Testis (tissue), 3 donors: ENCODE results near the gene HMGN4. TPM values are rescaled to one million over a fixed set of nuclear protein-coding genes. Genes with fewer than 3 reads are reported as not detected.
A peak's percentile ranks its signal among the peaks of the same experiment; 100 is the strongest.

Experiments used
- DNase-seq: peaks from one replicate; pipeline ENCODE4 v3.0.0-alpha.2; 2019
- H3K27ac ChIP-seq, 2 donors: fragments of 200-600 bp; sonication (generic); one replicate each; pipeline ENCODE4 v1.5.1; 2019
- H3K27me3 ChIP-seq: fragments of 200-600 bp; sonication (generic); one replicate; pipeline ENCODE4 v1.5.1; 2019
- H3K36me3 ChIP-seq: fragments of 200-600 bp; sonication (generic); one replicate; pipeline ENCODE4 v1.5.1; 2017; ENCODE audit warnings: low read depth; ENCODE audit errors: missing control alignments
- H3K4me1 ChIP-seq: fragments of 200-600 bp; sonication (generic); one replicate; pipeline ENCODE4 v1.5.1; 2019
- H3K4me3 ChIP-seq, 2 donors: fragments of 200-600 bp; sonication (generic); one replicate each; pipeline ENCODE4 v1.5.1; 2017 to 2019
- H3K9me3 ChIP-seq: fragments of 200-600 bp; sonication (generic); one replicate; pipeline ENCODE4 v1.5.1; 2017
- CTCF ChIP-seq, 3 experiments: fragments of 450-650 bp in 2 of 3; fragments of 200-600 bp in 1 of 3; sonication (generic) in 1 of 3; IDR thresholded peaks; one replicate each; pipeline ENCODE4 v1.5.1; 2016 to 2019; ENCODE audit warnings: antibody characterized with exemption in 3 of 3, mild to moderate bottlenecking in 2 of 3, moderate library complexity in 1 of 3
- POLR2A ChIP-seq: fragments of 450-650 bp; IDR thresholded peaks from one replicate; pipeline ENCODE4 v1.6.1; 2017; ENCODE audit warnings: antibody characterized with exemption, mild to moderate bottlenecking, moderate library complexity
- WGBS, 2 donors: methylation state at CpG; one replicate each; pipeline ENCODE4 v1.1.5; 2018; 5-methylcytosine and 5-hydroxymethylcytosine counted together
- intact Hi-C: fragments of 100-400 bp; cut with DNase I; formaldehyde crosslinking; loops from one replicate; pipeline ENCODE4 v1.15.1; 2023; ENCODE audit warnings: low total_unique reads
- polyA plus RNA-seq: library from polyadenylated mRNA; stranded (reverse); fragments of 350-450 nt; fragmentation: Illumina TruSeq; extraction: RNeasy Lipid Tissue Mini Kit (QIAGEN cat#74804); gene quantifications from one replicate; pipeline ENCODE4 v1.2.3, GENCODE V29; 2014; ENCODE audit warnings: low read depth, low replicate concordance; ENCODE audit not compliant: insufficient read depth
- total RNA-seq, 2 donors: library from RNA; depleted of rRNA; stranded (reverse); fragments of >200 nt; gene quantifications; one replicate each; pipeline ENCODE4 v1.2.3, GENCODE V29; 2016

HMGN4 gene
- total and polyA plus RNA-seq, 3 donors from 2014 or later: 69.4 to 74.8 (median 72.2) TPM

- no peaks in the 10 kb centered on the region for H3K9me3 ChIP-seq
- no peaks in the 10 kb centered on the region for H3K36me3 ChIP-seq
- H3K27ac ChIP-seq: no peak overlapping the region
- DNase-seq: no peak
- no peaks in the 10 kb centered on the region for H3K4me1 ChIP-seq
- no peak overlapping the region for H3K4me3 ChIP-seq
- no peaks in the 10 kb centered on the region for H3K27me3 ChIP-seq
- intact Hi-C loops: no loop called here
- WGBS, 2 donors: 58 to 62% methylated on average over 4 of the region's 4 CpGs
- TF ChIP-seq POLR2A (no peak), CTCF (IDR thresholded peaks at IDR 0.05) (no peak)
Observed at GRCh38 chr6:26581164-26581915, 43.2 kb downstream of the HMGN4 start.

- H3K4me3 ChIP-seq: peak overlapping the region; percentile 9 to 13
- H3K36me3 ChIP-seq: no peaks in the 10 kb centered on the region
- no peak overlapping the region for H3K27ac ChIP-seq
- no peak for DNase-seq
- H3K4me1 ChIP-seq: no peaks in the 10 kb centered on the region
- intact Hi-C loops: no loop called here
- no peaks in the 10 kb centered on the region for H3K27me3 ChIP-seq
- WGBS, 2 donors: 59 to 79% methylated on average over 21 of the region's 21 CpGs
- no peaks in the 10 kb centered on the region for H3K9me3 ChIP-seq
- TF ChIP-seq CTCF (IDR thresholded peaks at IDR 0.05) (no peak), POLR2A (no peak)
Observed at GRCh38 chr6:26588965-26589364, 50.8 kb downstream of the HMGN4 start.

GRCh38 chr6:26592649-26593048, 54.5 kb downstream of the HMGN4 start:
- H3K4me1 ChIP-seq: peaks cover 4% of the 10 kb centered on the region
- H3K36me3 ChIP-seq: no peaks in the 10 kb centered on the region
- H3K27me3 ChIP-seq: no peaks in the 10 kb centered on the region
- no peak for DNase-seq
- WGBS, 2 donors: 46 to 55% methylated on average over 4 of the region's 4 CpGs
- intact Hi-C loops: loop anchor here (10.0 kb wide), 1 partner anchor 248 kb away; no protein-coding TSS in a partner anchor
- H3K9me3 ChIP-seq: no peaks in the 10 kb centered on the region
- H3K27ac ChIP-seq: no peak overlapping the region
- TF ChIP-seq CTCF (IDR thresholded peaks at IDR 0.05) (no peak), POLR2A (no peak)
- no peak overlapping the region for H3K4me3 ChIP-seq

- no peak for DNase-seq
- Histone ChIP-seq H3K27ac (no peak overlapping the region), H3K36me3 (no peaks in the 10 kb centered on the region), H3K4me1 (peaks cover 8% of the 10 kb centered on the region), H3K9me3 (no peaks in the 10 kb centered on the region), H3K27me3 (no peaks in the 10 kb centered on the region), H3K4me3 (no peak overlapping the region)
- intact Hi-C loops: loop anchor here (10.0 kb wide), 1 partner anchor 249 kb away; no protein-coding TSS in a partner anchor
- WGBS, 2 donors: 28 to 41% methylated on average over 20 of the region's 20 CpGs
- TF ChIP-seq CTCF (IDR thresholded peaks at IDR 0.05): no peak
- no peak for TF ChIP-seq POLR2A
Observed at GRCh38 chr6:26593278-26594130, 55.3 kb downstream of the HMGN4 start.
